T-helper 1 cell treated with Interleukin-12 subunit alpha and Interleukin-12 subunit beta and Interleukin-4 antibody, amounts not matched to agents 30 μg/mL and 1 μg/mL, for 36 hours (primary cell): Measurements from ENCODE around the gene GPR132.
"Not testable (repeated sequence)": the region's sequence is repeated elsewhere in the genome, so short reads cannot be mapped to it uniquely, and the experiment has no call there.

Source experiments
- H3K27ac Mint-ChIP-seq: one replicate; pipeline ENCODE4 v1.8.0; 2021; ENCODE audit warnings: mild to moderate bottlenecking, mixed read lengths
- H3K27me3 Mint-ChIP-seq: one replicate; pipeline ENCODE4 v1.8.0; 2021; ENCODE audit warnings: low read depth, mixed read lengths
- H3K36me3 Mint-ChIP-seq: one replicate; pipeline ENCODE4 v1.8.0; 2021; ENCODE audit warnings: low read depth, mixed read lengths
- H3K4me1 Mint-ChIP-seq: one replicate; pipeline ENCODE4 v1.8.0; 2021; ENCODE audit warnings: low read depth, mixed read lengths
- H3K4me3 Mint-ChIP-seq: one replicate; pipeline ENCODE4 v1.8.0; 2021; ENCODE audit warnings: mild to moderate bottlenecking, moderate library complexity, mixed read lengths
- H3K9me3 Mint-ChIP-seq: one replicate; pipeline ENCODE4 v1.8.0; 2021; ENCODE audit warnings: mixed read lengths

GPR132 gene

DNA sequence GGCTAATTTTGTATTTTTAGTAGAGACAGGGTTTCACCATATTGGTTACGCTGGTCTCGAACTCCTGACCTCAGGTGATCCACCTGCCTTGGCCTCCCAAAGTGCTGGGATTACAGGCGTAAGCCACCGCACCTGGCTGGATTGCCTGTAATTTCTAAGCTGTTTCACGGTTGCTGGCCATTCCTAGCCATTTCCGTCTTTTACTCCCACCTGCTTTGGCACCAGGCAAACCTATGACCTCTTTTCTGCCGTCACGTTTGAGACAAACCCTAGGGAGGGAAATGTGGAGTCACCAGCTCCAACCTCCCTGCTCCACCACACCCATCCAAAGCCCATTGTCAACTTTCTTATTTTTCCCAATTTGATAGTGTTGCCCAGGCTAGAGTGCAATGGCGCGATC, 1.2 kb downstream of the GPR132 start:
- Mint-ChIP-seq H3K36me3 (peaks cover 15% of the 10 kb centered on the region), H3K4me1 (peaks cover 50% of the 10 kb centered on the region), H3K4me3 (peak overlapping the region; percentile 82), H3K27me3 (no peaks in the 10 kb centered on the region), H3K27ac (peak overlapping the region; percentile 89), H3K9me3 (no peaks in the 10 kb centered on the region)

DNA sequence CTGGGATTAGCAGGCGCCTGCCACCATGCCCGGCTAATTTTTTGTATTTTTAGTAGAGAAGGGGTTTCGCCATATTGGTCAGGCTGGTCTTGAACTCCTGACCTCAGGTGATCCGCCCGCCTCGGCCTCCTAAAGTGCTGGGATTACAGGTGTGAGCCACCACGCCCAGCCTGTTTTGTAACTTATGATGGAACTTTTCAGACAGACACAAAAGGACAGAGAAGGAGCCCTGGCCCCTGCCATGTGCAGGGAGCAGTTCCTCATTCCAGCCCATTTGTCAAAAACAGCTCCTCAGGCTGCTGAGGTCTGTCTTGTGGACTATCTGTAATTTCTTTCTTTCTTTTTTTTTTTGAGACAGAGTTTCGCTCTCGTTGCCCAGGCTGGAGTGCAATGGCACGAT, 1.7 kb downstream of the GPR132 start:
- Mint-ChIP-seq H3K4me1 (peaks cover 48% of the 10 kb centered on the region), H3K27ac (peak overlapping the region; percentile 89), H3K36me3 (peaks cover 15% of the 10 kb centered on the region), H3K4me3 (peak overlapping the region; percentile 82)
- H3K27me3 Mint-ChIP-seq, H3K9me3 Mint-ChIP-seq: not testable (repeated sequence)

DNA sequence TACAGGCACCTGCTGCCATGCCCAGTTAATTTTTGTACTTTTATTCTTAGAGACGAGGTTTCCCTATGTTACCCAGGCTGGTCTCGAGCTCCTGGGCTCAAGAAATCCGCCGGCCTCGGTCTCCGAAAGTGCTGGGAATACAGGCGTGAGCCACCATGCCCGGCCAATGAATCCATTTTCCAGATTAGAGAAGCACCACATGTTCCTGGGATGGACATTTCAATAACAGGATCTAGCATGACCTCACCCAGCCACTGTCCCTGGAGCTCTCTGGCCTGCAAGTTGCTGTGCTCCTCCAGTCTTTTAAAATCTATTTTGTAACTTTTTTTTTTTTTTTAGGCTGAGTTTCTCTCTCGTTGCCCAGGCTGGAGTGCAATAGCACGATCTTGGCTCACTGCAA, 2.2 kb downstream of the GPR132 start:
- H3K4me3 Mint-ChIP-seq = peak overlapping the region; percentile 82
- H3K36me3 Mint-ChIP-seq = peaks cover 17% of the 10 kb centered on the region
- H3K9me3 Mint-ChIP-seq = no peaks in the 10 kb centered on the region
- peak overlapping the region; percentile 81 for H3K27ac Mint-ChIP-seq
- H3K27me3 Mint-ChIP-seq = no peaks in the 10 kb centered on the region
- H3K4me1 Mint-ChIP-seq = peaks cover 51% of the 10 kb centered on the region

DNA sequence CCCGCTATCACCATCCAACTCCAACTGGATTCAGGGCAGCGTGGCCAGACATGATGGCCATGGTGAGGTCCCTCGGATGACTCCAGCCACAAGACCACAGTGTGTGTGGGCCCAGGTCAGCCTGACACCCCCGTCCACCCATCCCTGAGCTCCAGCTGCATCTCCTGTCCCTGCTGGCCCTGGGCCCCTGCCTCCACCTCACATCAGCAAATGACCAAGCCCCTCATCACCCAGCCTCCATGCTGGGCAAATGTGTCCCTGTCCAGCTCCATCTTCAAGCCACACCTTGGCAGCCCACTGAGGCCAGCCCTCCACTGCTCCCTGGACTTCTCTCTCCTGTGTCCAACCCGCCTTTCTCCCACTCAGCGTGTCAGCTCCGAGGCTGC, 3.2 kb downstream of the GPR132 start:
- Mint-ChIP-seq H3K4me3 (peak overlapping the region; percentile 82), H3K9me3 (no peaks in the 10 kb centered on the region), H3K27ac (peak overlapping the region; percentile 84), H3K27me3 (no peaks in the 10 kb centered on the region), H3K4me1 (peaks cover 45% of the 10 kb centered on the region), H3K36me3 (peaks cover 18% of the 10 kb centered on the region)

DNA sequence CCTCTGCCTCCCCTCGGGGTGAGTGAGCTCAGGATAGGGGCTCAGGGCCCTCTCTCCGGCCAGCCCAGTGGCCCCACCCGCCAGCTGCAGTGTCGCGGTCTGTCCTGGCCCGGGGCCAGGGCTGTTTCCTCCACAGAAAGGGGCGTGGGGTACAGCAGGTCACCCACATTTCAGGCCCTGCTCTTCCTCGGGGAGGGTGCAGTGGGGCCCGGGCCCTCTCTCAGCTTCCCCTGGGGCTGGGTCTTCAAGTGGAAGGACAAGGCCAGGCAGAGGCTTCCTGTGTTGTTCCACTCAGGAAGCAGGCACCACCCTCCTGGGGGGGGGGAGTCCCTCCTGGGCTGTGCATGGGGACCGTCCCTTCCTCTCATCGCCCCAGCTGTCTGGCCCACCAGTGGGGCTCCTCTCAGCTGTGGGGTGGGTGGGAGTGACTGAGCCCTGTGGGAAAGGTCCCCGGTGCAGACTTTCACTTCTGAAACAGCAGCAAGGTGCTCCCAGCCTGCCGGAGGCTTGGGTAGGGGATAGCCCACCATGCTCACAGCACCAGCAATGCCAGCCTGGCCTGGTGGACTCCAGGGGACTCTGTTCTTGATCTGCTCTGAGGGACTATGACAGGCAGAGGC, 3.7 kb downstream of the GPR132 start:
- H3K9me3 Mint-ChIP-seq = no peaks in the 10 kb centered on the region
- H3K27ac Mint-ChIP-seq = peak overlapping the region; percentile 84
- H3K36me3 Mint-ChIP-seq = peaks cover 21% of the 10 kb centered on the region
- peaks cover 45% of the 10 kb centered on the region for H3K4me1 Mint-ChIP-seq
- no peaks in the 10 kb centered on the region for H3K27me3 Mint-ChIP-seq
- H3K4me3 Mint-ChIP-seq = peak overlapping the region; percentile 82

DNA sequence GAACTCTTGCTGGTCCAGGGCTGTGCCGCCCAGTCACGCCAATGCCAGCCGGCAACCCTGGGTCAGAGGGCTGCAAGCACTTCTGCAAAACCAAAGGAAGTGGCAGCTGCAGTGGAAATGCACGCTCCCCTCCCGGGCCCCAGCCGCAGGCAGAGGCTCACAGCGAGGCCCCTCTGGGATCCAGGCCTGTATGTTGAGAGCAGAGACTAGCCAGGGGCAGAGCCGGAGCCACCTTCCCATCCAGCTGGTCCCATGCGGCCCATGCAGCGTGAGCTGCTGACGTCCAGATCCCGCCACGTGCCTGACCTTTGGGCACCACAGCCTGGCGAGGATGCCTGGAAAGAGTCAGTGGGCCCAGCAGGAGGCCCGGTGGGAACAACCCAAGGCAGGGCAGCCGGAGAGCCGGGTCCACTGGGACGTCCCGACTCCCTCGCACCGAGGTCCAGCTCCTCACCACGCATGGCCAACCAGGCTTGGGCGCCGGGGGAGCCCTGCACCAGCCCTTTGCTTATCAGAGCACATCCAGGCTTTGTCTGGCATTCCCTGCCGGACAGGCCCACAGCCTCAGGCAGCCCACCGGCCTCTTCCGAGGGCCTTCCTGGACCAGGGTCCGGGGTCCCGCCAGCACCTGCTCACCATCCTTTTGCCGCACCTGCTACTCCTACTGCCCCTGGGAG, 4.3 kb downstream of the GPR132 start:
- H3K27ac Mint-ChIP-seq = peak overlapping the region; percentile 84

DNA sequence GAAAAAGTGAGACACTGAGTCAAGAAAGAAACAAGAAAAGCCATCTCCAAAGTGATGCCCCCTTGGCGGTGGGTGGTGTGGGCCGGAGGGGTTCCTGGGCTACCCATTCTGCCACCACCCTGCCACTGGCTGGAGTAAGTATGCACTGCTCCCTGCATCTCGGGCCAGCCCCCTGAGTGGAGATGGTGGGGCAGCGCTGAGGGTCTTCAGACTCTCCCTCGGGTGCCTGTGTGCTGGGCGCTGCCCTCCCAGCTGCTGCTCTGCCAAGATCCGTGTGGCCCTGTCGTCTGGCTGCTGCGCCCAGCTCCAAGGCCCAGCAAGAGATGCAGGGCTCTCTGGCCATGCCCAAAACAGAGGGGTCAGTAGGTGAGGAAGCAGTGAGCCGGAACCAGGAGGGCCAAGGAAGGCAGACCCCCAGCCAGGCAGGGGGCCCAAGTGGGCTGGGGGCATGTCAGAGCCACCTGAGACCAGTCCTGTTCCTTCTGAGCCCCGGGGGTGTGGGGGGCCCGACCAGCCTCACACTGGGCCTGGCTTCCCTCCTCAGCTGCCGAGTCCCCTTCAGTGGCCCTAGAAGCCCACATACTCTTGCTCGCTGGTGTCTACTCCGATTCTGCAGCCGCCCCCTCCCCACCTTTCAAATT, 5.2 kb downstream of the GPR132 start:
- H3K36me3 Mint-ChIP-seq = peaks cover 23% of the 10 kb centered on the region
- no peaks in the 10 kb centered on the region for H3K9me3 Mint-ChIP-seq
- peaks cover 41% of the 10 kb centered on the region for H3K4me1 Mint-ChIP-seq
- H3K27me3 Mint-ChIP-seq = no peaks in the 10 kb centered on the region
- peak overlapping the region; percentile 68 for H3K4me3 Mint-ChIP-seq
- H3K27ac Mint-ChIP-seq = peak overlapping the region; percentile 82

More for the DNA sequence above, 4.3 kb downstream of the GPR132 start:
- Mint-ChIP-seq H3K9me3 (no peaks in the 10 kb centered on the region), H3K27me3 (no peaks in the 10 kb centered on the region), H3K36me3 (peaks cover 21% of the 10 kb centered on the region), H3K4me1 (peaks cover 42% of the 10 kb centered on the region), H3K4me3 (peak overlapping the region; percentile 82)

DNA sequence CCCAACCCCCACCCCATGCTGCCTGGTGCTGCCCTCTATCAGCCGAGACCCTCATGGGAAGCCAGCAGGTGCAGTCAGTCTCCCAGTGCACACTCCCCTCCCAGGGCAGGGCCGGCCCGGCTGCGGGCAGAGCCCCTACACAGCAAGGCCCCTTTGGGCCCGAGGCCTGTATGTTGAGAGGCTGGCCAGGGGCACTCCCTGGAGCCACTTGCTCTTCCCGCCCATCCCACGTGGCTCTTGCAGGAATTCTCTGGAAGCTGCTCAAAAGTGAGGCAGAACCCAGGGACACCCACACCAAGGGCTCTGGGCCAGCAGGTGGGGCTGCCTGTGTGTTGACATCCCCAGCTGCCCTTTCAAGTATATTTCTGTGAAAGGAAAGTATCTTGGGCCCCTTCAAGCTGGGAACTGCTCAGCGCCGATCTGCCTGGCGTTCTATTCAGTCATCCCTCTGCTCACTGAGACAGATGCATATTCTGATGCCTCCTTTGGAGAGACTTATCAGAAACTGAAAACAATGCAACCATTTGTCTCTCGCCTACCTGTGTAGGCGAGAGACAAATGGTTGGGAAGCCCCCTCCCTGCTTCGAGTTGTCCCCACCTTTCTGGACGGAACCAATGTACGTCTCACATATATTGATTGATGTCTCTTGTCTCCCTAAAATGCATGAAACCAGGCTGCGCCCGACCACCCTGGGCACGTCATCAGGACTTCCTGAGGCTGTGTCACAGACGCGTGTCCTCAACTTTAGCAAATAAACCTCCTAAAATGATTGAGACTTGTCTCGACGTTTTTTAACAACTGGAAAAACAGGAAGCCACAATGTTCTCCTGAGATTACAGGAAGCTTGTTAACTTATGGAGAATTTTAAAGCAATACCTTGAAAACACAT, 6.0 kb downstream of the GPR132 start:
- Mint-ChIP-seq H3K27ac (peak overlapping the region; percentile 82), H3K9me3 (no peaks in the 10 kb centered on the region), H3K36me3 (peaks cover 19% of the 10 kb centered on the region), H3K4me3 (peak overlapping the region; percentile 68), H3K27me3 (no peaks in the 10 kb centered on the region), H3K4me1 (peaks cover 35% of the 10 kb centered on the region)

DNA sequence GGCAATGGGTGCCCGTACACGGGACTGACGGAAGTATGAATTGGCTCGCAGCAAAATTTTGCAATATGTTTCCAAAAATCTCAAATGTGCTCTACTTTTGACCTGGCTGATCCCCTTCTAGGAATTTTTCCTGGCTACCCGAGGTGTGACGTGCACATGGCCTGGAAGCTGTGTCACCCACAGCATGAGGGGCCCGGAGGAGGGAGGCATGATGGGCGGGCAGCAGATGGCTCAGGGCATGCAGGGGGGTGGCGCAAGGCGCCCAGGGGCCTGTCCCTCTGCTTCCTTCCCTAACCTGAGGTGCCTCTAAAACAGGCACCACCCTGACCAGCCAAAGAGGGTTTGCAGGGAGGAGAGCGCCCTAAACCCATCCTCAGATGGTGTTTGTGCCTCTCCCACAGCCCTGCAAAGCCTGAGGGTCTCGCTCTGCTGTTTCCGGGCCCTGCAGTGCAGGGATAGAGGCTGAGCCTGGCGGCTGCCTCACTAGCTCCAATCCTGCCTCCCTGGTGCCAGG, 6.7 kb downstream of the GPR132 start:
- Mint-ChIP-seq H3K36me3 (peaks cover 21% of the 10 kb centered on the region), H3K4me3 (no peak overlapping the region), H3K9me3 (no peaks in the 10 kb centered on the region), H3K4me1 (peaks cover 32% of the 10 kb centered on the region), H3K27me3 (no peaks in the 10 kb centered on the region), H3K27ac (peak overlapping the region; percentile 75)

DNA sequence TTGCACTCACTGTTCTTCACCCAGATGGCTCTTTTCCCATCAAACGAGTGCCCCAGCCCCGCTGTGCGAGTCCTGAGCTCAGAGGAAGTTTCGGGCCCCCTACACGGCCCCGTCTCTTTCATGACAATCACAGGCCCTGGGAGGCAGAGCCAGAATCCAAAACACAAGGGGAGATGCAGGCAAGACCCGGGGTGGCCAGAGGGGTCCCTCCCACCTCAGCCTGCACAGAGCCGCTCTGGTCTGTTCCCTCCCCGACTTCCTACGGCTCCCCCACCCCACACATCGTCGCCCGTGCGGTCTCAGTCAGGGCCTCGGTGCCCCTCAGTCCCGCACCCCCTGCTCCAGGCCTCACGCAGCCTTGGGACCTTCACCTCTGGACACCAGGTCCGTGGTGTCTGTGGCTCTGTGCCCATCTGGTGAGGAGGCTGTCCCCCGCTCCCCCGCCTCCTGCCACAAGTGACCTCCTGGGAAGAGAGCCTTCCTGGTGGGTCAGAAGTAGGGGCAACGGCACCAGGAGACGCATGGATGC, 8.9 kb downstream of the GPR132 start:
- Mint-ChIP-seq H3K36me3 (peaks cover 24% of the 10 kb centered on the region), H3K27me3 (no peaks in the 10 kb centered on the region), H3K27ac (no peak overlapping the region), H3K9me3 (no peaks in the 10 kb centered on the region), H3K4me3 (no peak overlapping the region), H3K4me1 (peaks cover 19% of the 10 kb centered on the region)

DNA sequence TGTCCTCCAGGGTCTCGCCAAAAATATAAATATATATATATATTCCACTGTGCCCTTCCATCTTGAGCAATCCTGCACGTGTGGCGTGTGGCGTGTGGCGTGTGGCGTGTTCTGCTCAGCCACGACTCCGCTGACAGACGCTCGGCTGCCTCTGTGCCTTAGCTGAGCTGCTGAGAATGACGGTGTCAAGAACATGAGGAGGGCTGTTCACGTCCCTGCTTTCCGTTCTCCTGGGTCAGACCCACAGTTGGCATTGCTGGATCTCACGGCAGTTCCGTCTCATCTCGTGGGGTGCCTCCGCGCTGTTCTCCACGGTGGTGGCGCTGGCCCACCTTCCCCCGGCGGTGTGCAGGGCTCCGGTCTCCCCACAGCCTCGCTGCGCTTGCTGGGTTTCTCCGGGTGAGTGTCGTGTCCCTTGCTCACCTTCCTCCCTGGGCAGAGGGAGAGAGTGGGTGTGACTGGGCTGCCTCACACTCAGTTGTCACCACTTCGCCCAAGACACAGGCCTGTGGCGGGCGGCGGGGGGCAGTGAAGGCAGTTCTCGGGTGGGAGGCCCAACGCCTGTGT, 9.4 kb downstream of the GPR132 start:
- H3K27ac Mint-ChIP-seq = no peak overlapping the region
- H3K36me3 Mint-ChIP-seq = peaks cover 29% of the 10 kb centered on the region

DNA sequence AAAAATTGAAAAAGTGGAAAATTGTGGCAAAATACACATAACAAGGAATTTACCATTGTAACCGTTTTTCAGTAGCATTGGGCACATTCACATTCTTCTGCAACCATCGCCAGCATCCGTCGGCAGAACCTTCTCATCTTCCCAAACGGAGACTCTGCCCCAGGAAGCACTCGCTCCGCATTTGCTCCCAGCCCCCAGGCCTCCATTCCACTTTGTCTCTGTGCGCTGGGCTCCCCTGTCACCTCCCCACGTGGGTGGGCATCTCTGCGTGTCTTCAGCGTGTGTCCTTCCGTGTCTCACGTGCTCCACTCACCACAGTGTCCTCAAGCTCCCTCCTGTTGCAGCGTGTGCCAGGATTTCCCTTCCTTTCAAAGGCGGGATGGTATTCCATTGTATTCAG, 9.9 kb downstream of the GPR132 start:
- no peak overlapping the region for H3K27ac Mint-ChIP-seq
- H3K27me3 Mint-ChIP-seq = no peaks in the 10 kb centered on the region
- no peaks in the 10 kb centered on the region for H3K9me3 Mint-ChIP-seq
- peaks cover 15% of the 10 kb centered on the region for H3K4me1 Mint-ChIP-seq
- peaks cover 29% of the 10 kb centered on the region for H3K36me3 Mint-ChIP-seq
- H3K4me3 Mint-ChIP-seq = no peak overlapping the region

More for the DNA sequence above, 9.4 kb downstream of the GPR132 start:
- H3K4me1 Mint-ChIP-seq = peaks cover 19% of the 10 kb centered on the region
- no peaks in the 10 kb centered on the region for H3K9me3 Mint-ChIP-seq
- no peak overlapping the region for H3K4me3 Mint-ChIP-seq
- H3K27me3 Mint-ChIP-seq = no peaks in the 10 kb centered on the region

DNA sequence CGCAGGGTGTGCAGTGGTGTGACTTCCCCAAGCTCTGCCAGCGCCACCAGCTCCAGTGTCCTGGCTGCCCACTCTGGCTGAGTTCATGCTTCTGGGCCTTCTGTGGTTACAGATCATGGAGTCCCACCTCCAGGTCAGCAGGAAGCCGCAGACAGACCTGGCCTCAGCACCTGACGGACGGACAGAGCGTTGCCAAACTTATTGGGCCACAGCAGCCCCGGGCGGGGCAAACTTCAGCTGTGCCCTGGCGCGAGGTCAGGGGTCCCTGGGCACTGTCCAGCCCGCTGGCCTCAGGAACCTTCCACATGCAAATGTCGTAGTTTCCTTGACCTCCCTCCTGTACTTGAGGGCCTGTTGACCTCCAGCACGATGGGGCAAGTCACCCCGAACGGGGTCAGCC, 11.2 kb downstream of the GPR132 start:
- Mint-ChIP-seq H3K27me3 (no peaks in the 10 kb centered on the region), H3K36me3 (peaks cover 26% of the 10 kb centered on the region), H3K9me3 (no peaks in the 10 kb centered on the region), H3K27ac (no peak overlapping the region), H3K4me3 (no peak overlapping the region), H3K4me1 (peaks cover 4% of the 10 kb centered on the region)

DNA sequence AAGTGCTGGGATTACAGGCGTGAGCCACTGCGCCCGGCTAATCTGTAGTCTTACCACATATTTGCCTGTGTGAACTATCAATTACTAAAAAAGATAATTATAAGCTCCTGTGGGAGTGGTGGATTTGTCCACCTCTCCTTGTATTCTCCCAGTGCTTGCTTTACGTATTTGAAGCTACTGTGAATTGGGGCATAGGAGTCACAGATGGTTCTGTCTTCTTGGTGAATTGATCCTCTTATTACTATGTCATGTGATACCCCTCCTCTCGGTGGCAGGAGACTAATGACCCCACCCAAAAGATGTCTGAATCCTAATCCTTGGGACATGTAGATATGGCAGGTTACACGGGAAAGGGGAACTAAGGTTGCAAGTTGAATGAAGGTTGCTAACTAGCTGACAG, 11.8 kb downstream of the GPR132 start:
- H3K4me1 Mint-ChIP-seq = peaks cover 3% of the 10 kb centered on the region
- H3K27ac Mint-ChIP-seq = no peak overlapping the region
- H3K36me3 Mint-ChIP-seq = peaks cover 31% of the 10 kb centered on the region
- H3K4me3 Mint-ChIP-seq = no peak overlapping the region
- H3K9me3 Mint-ChIP-seq = no peaks in the 10 kb centered on the region
- H3K27me3 Mint-ChIP-seq = no peaks in the 10 kb centered on the region
